Measurements from ENCODE around the gene PSTPIP2. TPM values are rescaled to one million over a fixed set of nuclear protein-coding genes. Genes with fewer than 3 reads are reported as not detected.
A peak's percentile ranks its signal among the peaks of the same experiment; 100 is the strongest.

Gene PSTPIP2
- total and polyA plus RNA-seq, 9 of the 15 experiments (the other 6 are each of a cell fraction or from before 2014, with no cell fraction given) = 14.0 to 45.7 (median 27.1) TPM

DNA sequence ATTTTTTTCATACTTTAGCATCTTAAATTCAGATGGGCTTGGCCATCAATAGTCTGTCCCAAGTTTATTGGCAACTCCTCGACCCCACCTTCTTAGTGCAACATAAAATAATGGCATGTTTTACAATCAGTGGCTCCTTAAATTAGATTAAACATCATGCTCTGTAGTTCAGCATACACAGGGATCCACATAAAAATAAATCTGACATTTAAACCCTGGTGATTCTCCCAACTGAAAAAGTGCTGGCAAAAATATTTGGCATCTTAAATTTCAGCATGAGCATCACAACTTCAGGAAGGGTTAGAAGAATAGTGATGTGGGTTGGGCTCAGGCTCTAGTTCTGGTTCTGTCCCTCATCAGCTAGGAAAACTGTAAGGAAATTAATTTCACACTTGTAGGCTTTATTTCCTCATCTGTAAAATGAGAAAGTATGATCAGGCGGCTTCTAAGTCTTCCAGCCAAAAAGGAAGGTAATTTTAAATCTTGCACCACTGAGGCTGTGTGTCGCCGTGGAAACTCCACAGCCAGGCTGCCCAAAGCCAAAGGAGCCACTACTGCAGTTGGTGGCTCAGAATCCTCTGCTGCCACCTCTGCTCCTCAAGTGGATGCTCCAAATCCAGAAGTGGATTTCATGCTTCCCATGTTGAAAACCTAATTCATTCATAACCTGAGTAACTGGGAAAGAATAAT is 87.4 kb downstream of the PSTPIP2 start:
- Histone ChIP-seq H3K79me2 (ENCODE audit: control insufficient read depth, insufficient read depth, low read length) (no peaks in the 10 kb centered on the region), H3K9ac (ENCODE audit: insufficient read depth in 1 of 2, low read depth in 2 of 2, low read length in 2 of 2) (no peak overlapping the region; a peak in 1 of 4 replicates), H3K9me1 (ENCODE audit: control insufficient read depth, insufficient read depth, low read length) (no peaks in the 10 kb centered on the region), H3K4me2 (ENCODE audit: insufficient read depth, low read length) (no peak overlapping the region), H3K36me3 (ENCODE audit: control insufficient read depth, insufficient read depth, low read length) (peaks cover 16% of the 10 kb centered on the region; the same call in 2 of the 3 replicates), H3K27ac (ENCODE audit: extremely low read depth, low read depth, low read length) (no peak overlapping the region), H2AFZ (ENCODE audit: low read depth, low read length) (no peak overlapping the region), H3K4me1 (replicated peaks in 1 of 2; ENCODE audit: control insufficient read depth in 2 of 2, insufficient read depth in 2 of 2, low read length in 2 of 2) (peaks cover 0 to 5% of the 10 kb centered on the region in 2 experiments; a peak in 3 of 5 replicates), H3K4me3 (no peak overlapping the region), H3K9me3 (replicated peaks; ENCODE audit: control insufficient read depth, insufficient read depth, low read depth, low read length) (no peaks in the 10 kb centered on the region; the same call in 1 of the 2 replicates), H3K27me3 (ENCODE audit: control insufficient read depth in 2 of 2, insufficient read depth in 2 of 2, low read length in 2 of 2) (no peaks in the 10 kb centered on the region), H4K20me1 (replicated peaks; ENCODE audit: control insufficient read depth, insufficient read depth, low read length) (no peaks in the 10 kb centered on the region)
- FAIRE-seq = no peak
- ChIA-PET POLR2A (no interaction called here), CTCF (ENCODE audit: low intra/inter-chr PET ratio) (no interaction called here)
- TSS peak; percentile 48 for BruUV-seq (replicated peaks)
- 59% methylated on average over 2 of the region's 4 CpGs for WGBS (ENCODE audit: insufficient coverage, low coverage, missing lambda C conversion rate)
- TF ChIP-seq CTBP1 (IDR thresholded peaks at IDR 0.05; ENCODE audit: borderline replicate concordance) (no peak), ZNF764 (CRISPR knock-in tag; IDR thresholded peaks at IDR 0.05; ENCODE audit: low read depth) (no peak), CCNT2 (IDR thresholded peaks at IDR 0.05; ENCODE audit: borderline replicate concordance, extremely low read depth, insufficient read length, low read depth, low read length) (no peak), MAFF (IDR thresholded peaks at IDR 0.05; ENCODE audit: low read length) (no peak), ZNF24 (IDR thresholded peaks at IDR 0.05) (no peak), ZNF707 (CRISPR knock-in tag; conservative IDR thresholded peaks at IDR 0.05) (no peak), SMAD3 (CRISPR knock-in tag; conservative IDR thresholded peaks at IDR 0.05) (no peak)
- TF ChIP-seq, protein P1, sequence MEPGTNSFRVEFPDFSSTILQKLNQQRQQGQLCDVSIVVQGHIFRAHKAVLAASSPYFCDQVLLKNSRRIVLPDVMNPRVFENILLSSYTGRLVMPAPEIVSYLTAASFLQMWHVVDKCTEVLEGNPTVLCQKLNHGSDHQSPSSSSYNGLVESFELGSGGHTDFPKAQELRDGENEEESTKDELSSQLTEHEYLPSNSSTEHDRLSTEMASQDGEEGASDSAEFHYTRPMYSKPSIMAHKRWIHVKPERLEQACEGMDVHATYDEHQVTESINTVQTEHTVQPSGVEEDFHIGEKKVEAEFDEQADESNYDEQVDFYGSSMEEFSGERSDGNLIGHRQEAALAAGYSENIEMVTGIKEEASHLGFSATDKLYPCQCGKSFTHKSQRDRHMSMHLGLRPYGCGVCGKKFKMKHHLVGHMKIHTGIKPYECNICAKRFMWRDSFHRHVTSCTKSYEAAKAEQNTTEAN (CRISPR knock-in tag; IDR thresholded peaks at IDR 0.05) = no peak
- TF ChIP-seq, protein P2, sequence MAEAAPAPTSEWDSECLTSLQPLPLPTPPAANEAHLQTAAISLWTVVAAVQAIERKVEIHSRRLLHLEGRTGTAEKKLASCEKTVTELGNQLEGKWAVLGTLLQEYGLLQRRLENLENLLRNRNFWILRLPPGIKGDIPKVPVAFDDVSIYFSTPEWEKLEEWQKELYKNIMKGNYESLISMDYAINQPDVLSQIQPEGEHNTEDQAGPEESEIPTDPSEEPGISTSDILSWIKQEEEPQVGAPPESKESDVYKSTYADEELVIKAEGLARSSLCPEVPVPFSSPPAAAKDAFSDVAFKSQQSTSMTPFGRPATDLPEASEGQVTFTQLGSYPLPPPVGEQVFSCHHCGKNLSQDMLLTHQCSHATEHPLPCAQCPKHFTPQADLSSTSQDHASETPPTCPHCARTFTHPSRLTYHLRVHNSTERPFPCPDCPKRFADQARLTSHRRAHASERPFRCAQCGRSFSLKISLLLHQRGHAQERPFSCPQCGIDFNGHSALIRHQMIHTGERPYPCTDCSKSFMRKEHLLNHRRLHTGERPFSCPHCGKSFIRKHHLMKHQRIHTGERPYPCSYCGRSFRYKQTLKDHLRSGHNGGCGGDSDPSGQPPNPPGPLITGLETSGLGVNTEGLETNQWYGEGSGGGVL (CRISPR knock-in tag; IDR thresholded peaks at IDR 0.05) = no peak
- TF ChIP-seq, protein P3, sequence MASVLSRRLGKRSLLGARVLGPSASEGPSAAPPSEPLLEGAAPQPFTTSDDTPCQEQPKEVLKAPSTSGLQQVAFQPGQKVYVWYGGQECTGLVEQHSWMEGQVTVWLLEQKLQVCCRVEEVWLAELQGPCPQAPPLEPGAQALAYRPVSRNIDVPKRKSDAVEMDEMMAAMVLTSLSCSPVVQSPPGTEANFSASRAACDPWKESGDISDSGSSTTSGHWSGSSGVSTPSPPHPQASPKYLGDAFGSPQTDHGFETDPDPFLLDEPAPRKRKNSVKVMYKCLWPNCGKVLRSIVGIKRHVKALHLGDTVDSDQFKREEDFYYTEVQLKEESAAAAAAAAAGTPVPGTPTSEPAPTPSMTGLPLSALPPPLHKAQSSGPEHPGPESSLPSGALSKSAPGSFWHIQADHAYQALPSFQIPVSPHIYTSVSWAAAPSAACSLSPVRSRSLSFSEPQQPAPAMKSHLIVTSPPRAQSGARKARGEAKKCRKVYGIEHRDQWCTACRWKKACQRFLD (CRISPR knock-in tag; IDR thresholded peaks at IDR 0.05) = no peak
- TF ChIP-seq, protein P4, sequence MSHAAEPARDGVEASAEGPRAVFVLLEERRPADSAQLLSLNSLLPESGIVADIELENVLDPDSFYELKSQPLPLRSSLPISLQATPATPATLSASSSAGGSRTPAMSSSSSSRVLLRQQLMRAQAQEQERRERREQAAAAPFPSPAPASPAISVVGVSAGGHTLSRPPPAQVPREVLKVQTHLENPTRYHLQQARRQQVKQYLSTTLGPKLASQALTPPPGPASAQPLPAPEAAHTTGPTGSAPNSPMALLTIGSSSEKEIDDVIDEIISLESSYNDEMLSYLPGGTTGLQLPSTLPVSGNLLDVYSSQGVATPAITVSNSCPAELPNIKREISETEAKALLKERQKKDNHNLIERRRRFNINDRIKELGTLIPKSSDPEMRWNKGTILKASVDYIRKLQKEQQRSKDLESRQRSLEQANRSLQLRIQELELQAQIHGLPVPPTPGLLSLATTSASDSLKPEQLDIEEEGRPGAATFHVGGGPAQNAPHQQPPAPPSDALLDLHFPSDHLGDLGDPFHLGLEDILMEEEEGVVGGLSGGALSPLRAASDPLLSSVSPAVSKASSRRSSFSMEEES (CRISPR knock-in tag; IDR thresholded peaks at IDR 0.05) = no peak
- in situ Hi-C loops (cut with MboI) (no loop called here), intact Hi-C loops (cut with micrococcal nuclease) (no loop called here)
- no peak for ATAC-seq
- DNase-seq (ENCODE audit: extremely low read depth in 1 of 4, low spot score in 3 of 4) = no peak
